Fibroblast of pulmonary artery (primary cell): ENCODE measurements around the gene LDLRAD4.

Experiments
- DNase-seq: peaks from one replicate; pipeline ENCODE4 v3.0.0-alpha.2; 2010; ENCODE audit warnings: low read depth
- H3K4me3 ChIP-seq: replicated peaks from 2 replicates; pipeline ENCODE4 v1.5.1; 2011; ENCODE audit warnings: low read depth, mild to moderate bottlenecking, control low read depth, low read length, moderate library complexity
- CTCF ChIP-seq: IDR thresholded peaks from 2 replicates; pipeline ENCODE4 v1.5.1; 2011; ENCODE audit warnings: mild to moderate bottlenecking, control low read depth, low read length, inconsistent platforms; ENCODE audit errors: missing control alignments

The LDLRAD4 gene

GRCh38 chr18:13366541-13366940 is 148.0 kb downstream of the LDLRAD4 start:
- no peak for TF ChIP-seq CTCF
- no peak for DNase-seq
- no peak overlapping the region for H3K4me3 ChIP-seq

GRCh38 chr18:13366962-13367892 is 148.7 kb downstream of the LDLRAD4 start:
- no peak for DNase-seq

GRCh38 chr18:13368080-13368813 is 149.7 kb downstream of the LDLRAD4 start:
- TF ChIP-seq CTCF, result no peak
- H3K4me3 ChIP-seq, result no peak overlapping the region
- DNase-seq, result no peak

More at GRCh38 chr18:13366962-13367892, 148.7 kb downstream of the LDLRAD4 start:
- H3K4me3 ChIP-seq, result no peak overlapping the region
- TF ChIP-seq CTCF, result no peak

GRCh38 chr18:13369353-13369752 is 150.8 kb downstream of the LDLRAD4 start:
- DNase-seq, result no peak
- H3K4me3 ChIP-seq, result no peak overlapping the region
- no peak for TF ChIP-seq CTCF

GRCh38 chr18:13369756-13370510 is 151.4 kb downstream of the LDLRAD4 start:
- H3K4me3 ChIP-seq, result no peak overlapping the region
- DNase-seq, result no peak
- no peak for TF ChIP-seq CTCF

GRCh38 chr18:13370995-13371625 is 152.6 kb downstream of the LDLRAD4 start:
- no peak overlapping the region for H3K4me3 ChIP-seq
- no peak for DNase-seq
- TF ChIP-seq CTCF, result no peak
